Panc1 (cell line): ENCODE results near the gene NOTCH4. TPM values are rescaled to one million over a fixed set of nuclear protein-coding genes. Genes with fewer than 3 reads are reported as not detected.
A peak's percentile ranks its signal among the peaks of the same experiment; 100 is the strongest.

Experiments used
- ATAC-seq: fragments of 200-7000 bp; cut with Tn5 transposase; 2 replicates; pipeline ENCODE4 v1.9.1; 2020; ENCODE audit warnings: mild to moderate bottlenecking, moderate library complexity
- BruUV-seq: library from RNA; stranded (reverse); fragments of 400-500 nt; replicated peaks from 2 replicates; lab custom pipeline; 2021; lab: Mats Ljungman, UMichigan
- CTCF ChIA-PET: fragments of 300-600 bp; sonication (Branson Sonifier 250); formaldehyde crosslinking; loops from one replicate; lab custom pipeline; 2022; ENCODE audit warnings: antibody characterized with exemption; lab: Charles Lee
- POLR2A ChIA-PET: fragments of 300-600 bp; sonication (Branson Sonifier 250); formaldehyde crosslinking; loops from one replicate; lab custom pipeline; 2022; ENCODE audit warnings: antibody characterized with exemption; lab: Charles Lee
- DNase-seq: peaks from one replicate; pipeline ENCODE4 v3.0.0-alpha.2; 2010; ENCODE audit warnings: low read depth, low spot score
- H3K27ac ChIP-seq: 2 replicates; pipeline ENCODE4 v1.5.1; 2011; ENCODE audit warnings: mild to moderate bottlenecking, low read length, inconsistent platforms
- H3K27me3 ChIP-seq: fragments of 200-500 bp; sonication (Bioruptor generic); 2 replicates; pipeline ENCODE4 v1.6.0; 2014; ENCODE audit warnings: low read length, inconsistent platforms; ENCODE audit not compliant: control insufficient read depth, insufficient read depth
- H3K36me3 ChIP-seq: fragments of 200-500 bp; sonication (Bioruptor generic); 2 replicates; pipeline ENCODE4 v1.5.1; 2014; ENCODE audit warnings: inconsistent platforms, mild to moderate bottlenecking, low read length, moderate library complexity; ENCODE audit not compliant: control insufficient read depth, insufficient read depth
- H3K4me1 ChIP-seq: 2 replicates; pipeline ENCODE4 v1.5.1; 2011; ENCODE audit warnings: inconsistent platforms, mild to moderate bottlenecking, low read length, moderate library complexity; ENCODE audit not compliant: control insufficient read depth, insufficient read depth
- H3K4me3 ChIP-seq, 2 experiments: 2 replicates each; pipeline ENCODE4 v1.5.1; 2011 to 2012; ENCODE audit warnings: low read depth in 2 of 2, low read length in 2 of 2, mild to moderate bottlenecking in 2 of 2, inconsistent platforms in 1 of 2, moderate library complexity in 1 of 2
- H3K9me3 ChIP-seq: fragments of 200-500 bp; sonication (Bioruptor generic); 2 replicates; pipeline ENCODE4 v1.5.1; 2014; ENCODE audit warnings: low read depth, mild to moderate bottlenecking, inconsistent platforms, low read length, moderate library complexity; ENCODE audit not compliant: control insufficient read depth, insufficient read depth
- CTCF ChIP-seq: fragments of 450-650 bp; IDR thresholded peaks from 2 replicates; pipeline ENCODE4 v1.5.1; 2017; ENCODE audit warnings: mild to moderate bottlenecking
- POLR2AphosphoS5 ChIP-seq: IDR thresholded peaks from 2 replicates; pipeline ENCODE4 v1.6.1; 2012; ENCODE audit warnings: mild to moderate bottlenecking, low read depth, low read length, moderate library complexity
- SIN3A ChIP-seq: IDR thresholded peaks from 2 replicates; pipeline ENCODE4 v1.6.1; 2012; ENCODE audit warnings: low read depth, mild to moderate bottlenecking, low read length, moderate library complexity, borderline replicate concordance; ENCODE audit not compliant: insufficient read depth
- TCF7L2 ChIP-seq: IDR thresholded peaks from 2 replicates; pipeline ENCODE4 v1.6.1; 2011; ENCODE audit warnings: mild to moderate bottlenecking, low read depth, low read length, inconsistent platforms
- in situ Hi-C: cut with HindIII; loops from 2 replicates; pipeline ENCODE4 v1.10.0; 2016; ENCODE audit warnings: low sequenced_read_pairs, low pct_unique_long_range_greater_than_20kb
- intact Hi-C: fragments of 100-400 bp; cut with micrococcal nuclease; formaldehyde crosslinking; loops from one replicate; pipeline ENCODE4 v1.10.0; 2022; ENCODE audit not compliant: unreplicated experiment
- total RNA-seq: library from RNA; stranded (reverse); gene quantifications from one replicate; pipeline ENCODE4 v1.2.1, GENCODE V29; 2021; ENCODE audit not compliant: unreplicated experiment
- TF ChIP-seq, protein P1 (sequence below), 2 experiments: IDR thresholded peaks; 2 replicates each; pipeline ENCODE4 v1.6.1; 2011 to 2012; ENCODE audit warnings: low read depth in 2 of 2, control low read depth in 1 of 2, low read length in 1 of 2, mild to moderate bottlenecking in 1 of 2, moderate library complexity in 1 of 2; ENCODE audit not compliant: insufficient read depth in 1 of 2

The NOTCH4 gene
- total RNA-seq, 1 experiment from 2014 or later = 2.0 TPM

GRCh38 chr6:32146687-32147086, 77.2 kb downstream of the NOTCH4 start:
- TF ChIP-seq, protein P1, sequence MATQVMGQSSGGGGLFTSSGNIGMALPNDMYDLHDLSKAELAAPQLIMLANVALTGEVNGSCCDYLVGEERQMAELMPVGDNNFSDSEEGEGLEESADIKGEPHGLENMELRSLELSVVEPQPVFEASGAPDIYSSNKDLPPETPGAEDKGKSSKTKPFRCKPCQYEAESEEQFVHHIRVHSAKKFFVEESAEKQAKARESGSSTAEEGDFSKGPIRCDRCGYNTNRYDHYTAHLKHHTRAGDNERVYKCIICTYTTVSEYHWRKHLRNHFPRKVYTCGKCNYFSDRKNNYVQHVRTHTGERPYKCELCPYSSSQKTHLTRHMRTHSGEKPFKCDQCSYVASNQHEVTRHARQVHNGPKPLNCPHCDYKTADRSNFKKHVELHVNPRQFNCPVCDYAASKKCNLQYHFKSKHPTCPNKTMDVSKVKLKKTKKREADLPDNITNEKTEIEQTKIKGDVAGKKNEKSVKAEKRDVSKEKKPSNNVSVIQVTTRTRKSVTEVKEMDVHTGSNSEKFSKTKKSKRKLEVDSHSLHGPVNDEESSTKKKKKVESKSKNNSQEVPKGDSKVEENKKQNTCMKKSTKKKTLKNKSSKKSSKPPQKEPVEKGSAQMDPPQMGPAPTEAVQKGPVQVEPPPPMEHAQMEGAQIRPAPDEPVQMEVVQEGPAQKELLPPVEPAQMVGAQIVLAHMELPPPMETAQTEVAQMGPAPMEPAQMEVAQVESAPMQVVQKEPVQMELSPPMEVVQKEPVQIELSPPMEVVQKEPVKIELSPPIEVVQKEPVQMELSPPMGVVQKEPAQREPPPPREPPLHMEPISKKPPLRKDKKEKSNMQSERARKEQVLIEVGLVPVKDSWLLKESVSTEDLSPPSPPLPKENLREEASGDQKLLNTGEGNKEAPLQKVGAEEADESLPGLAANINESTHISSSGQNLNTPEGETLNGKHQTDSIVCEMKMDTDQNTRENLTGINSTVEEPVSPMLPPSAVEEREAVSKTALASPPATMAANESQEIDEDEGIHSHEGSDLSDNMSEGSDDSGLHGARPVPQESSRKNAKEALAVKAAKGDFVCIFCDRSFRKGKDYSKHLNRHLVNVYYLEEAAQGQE (IDR thresholded peaks at IDR 0.05; ENCODE audit: insufficient read depth in 1 of 2, low read depth in 2 of 2, low read length in 1 of 2) = no peak
- no peak for TF ChIP-seq SIN3A
- TF ChIP-seq POLR2AphosphoS5 = no peak
- TF ChIP-seq CTCF = no peak
- TF ChIP-seq TCF7L2 = no peak
- in situ Hi-C loops = no loop called here
- ATAC-seq (no peak), DNase-seq (no peak)
- H3K27me3 ChIP-seq = no peaks in the 10 kb centered on the region
- no peaks in the 10 kb centered on the region for H3K4me1 ChIP-seq
- POLR2A ChIA-PET = no interaction called here
- no peaks in the 10 kb centered on the region for H3K36me3 ChIP-seq
- no peaks in the 10 kb centered on the region for H3K9me3 ChIP-seq
- H3K4me3 ChIP-seq = no peak overlapping the region
- CTCF ChIA-PET = no interaction called here
- intact Hi-C loops = no loop called here
- BruUV-seq = no TSS peak
- no peak overlapping the region; the same call in 1 of the 2 replicates for H3K27ac ChIP-seq

DNA sequence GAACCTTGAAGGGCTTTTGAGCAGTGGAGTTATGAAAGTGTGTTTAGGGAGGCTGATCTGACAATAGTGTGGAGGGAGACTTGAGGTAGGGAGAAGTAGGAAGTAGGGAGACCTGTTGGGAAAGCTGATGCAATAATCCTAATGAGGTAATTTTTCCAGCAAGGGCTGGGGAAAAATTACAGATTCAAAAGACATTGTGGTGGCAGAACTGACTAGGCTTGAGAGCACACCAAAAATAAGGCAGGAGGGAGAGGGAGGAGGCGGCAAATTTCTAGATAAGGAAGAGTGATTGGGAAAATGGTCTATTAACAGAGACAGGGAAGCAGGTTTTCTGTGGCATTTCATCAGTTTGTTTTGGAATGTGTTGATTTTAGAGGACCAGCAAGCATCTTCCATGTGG, 77.6 kb downstream of the NOTCH4 start:
- TF ChIP-seq POLR2AphosphoS5 (no peak), SIN3A (no peak), TCF7L2 (no peak), CTCF (no peak)
- TF ChIP-seq, protein P1 (IDR thresholded peaks at IDR 0.05; ENCODE audit: insufficient read depth in 1 of 2, low read depth in 2 of 2, low read length in 1 of 2) = no peak
- no peaks in the 10 kb centered on the region for H3K36me3 ChIP-seq
- BruUV-seq = no TSS peak
- in situ Hi-C loops (no loop called here), intact Hi-C loops (no loop called here)
- no peaks in the 10 kb centered on the region for H3K9me3 ChIP-seq
- ATAC-seq = no peak
- no peaks in the 10 kb centered on the region for H3K4me1 ChIP-seq
- DNase-seq = no peak
- H3K27ac ChIP-seq = peak overlapping the region; percentile 39; the same call in 1 of the 2 replicates
- ChIA-PET POLR2A (no interaction called here), CTCF (no interaction called here)
- no peaks in the 10 kb centered on the region for H3K27me3 ChIP-seq
- H3K4me3 ChIP-seq = no peak overlapping the region
